GM12801 (cell line): ENCODE results near the gene LYRM7.

ENCODE experiments used
- CTCF ChIP-seq: IDR thresholded peaks from one replicate; pipeline ENCODE4 v1.5.1; 2011; ENCODE audit warnings: control low read depth; ENCODE audit not compliant: insufficient read length; ENCODE audit errors: extremely low read depth

LYRM7 gene

GRCh38 chr5:131206772-131207171 lies 36.0 kb downstream of the LYRM7 start:
- TF ChIP-seq CTCF, result no peak

GRCh38 chr5:131209175-131209505 lies 38.4 kb downstream of the LYRM7 start:
- no peak for TF ChIP-seq CTCF

GRCh38 chr5:131209506-131210150 lies 38.9 kb downstream of the LYRM7 start:
- no peak for TF ChIP-seq CTCF

- TF ChIP-seq CTCF, result no peak
These were observed 39.4 kb downstream of the LYRM7 start for GRCh38 chr5:131210151-131210510.

GRCh38 chr5:131211669-131212068 lies 40.9 kb downstream of the LYRM7 start:
- no peak for TF ChIP-seq CTCF

- TF ChIP-seq CTCF, result no peak
These were observed 41.8 kb downstream of the LYRM7 start for GRCh38 chr5:131212471-131213021.

GRCh38 chr5:131214609-131215227 lies 44.0 kb downstream of the LYRM7 start:
- TF ChIP-seq CTCF, result no peak
